Measurements from ENCODE around the gene HMCN2.

Gene HMCN2

GRCh38 chr9:130271473-130271872 is 5.9 kb downstream of the HMCN2 start:
- no peaks in the 10 kb centered on the region for H3F3A ChIP-seq (ENCODE audit: low read depth)
- H3K9me3 ChIP-seq (ENCODE audit: insufficient read depth, low read depth, low read length), result no peaks in the 10 kb centered on the region
- H3K9ac ChIP-seq (ENCODE audit: low read depth, low read length, poor library complexity, severe bottlenecking), result no peak overlapping the region
- no peak overlapping the region for H2AFZ ChIP-seq (ENCODE audit: low read length)
- no peaks in the 10 kb centered on the region for H3K9me2 ChIP-seq (replicated peaks; ENCODE audit: low read depth, low read length)
- no peaks in the 10 kb centered on the region for H3K79me2 ChIP-seq (ENCODE audit: insufficient read depth, low read length)
- no peaks in the 10 kb centered on the region for H3K27me3 ChIP-seq (ENCODE audit: insufficient read depth, low read length, poor library complexity, severe bottlenecking)
- H3K4me3 ChIP-seq (ENCODE audit: low read length, poor library complexity, severe bottlenecking), result no peak overlapping the region
- TF ChIP-seq EZH2phosphoT487 (IDR thresholded peaks at IDR 0.05; ENCODE audit: borderline replicate concordance), result no peak
- no peak for TF ChIP-seq CTCF (conservative IDR thresholded peaks at IDR 0.05; ENCODE audit: low read length)
- no peaks in the 10 kb centered on the region for H3K36me3 ChIP-seq (ENCODE audit: insufficient read depth, low read length)
- no peaks in the 10 kb centered on the region for H4K20me1 ChIP-seq (ENCODE audit: insufficient read depth, low read length, poor library complexity, severe bottlenecking)
- H3K4me1 ChIP-seq (ENCODE audit: insufficient read depth, low read length, poor library complexity, severe bottlenecking), result no peaks in the 10 kb centered on the region
- H3K4me2 ChIP-seq (ENCODE audit: low read depth, low read length, poor library complexity, severe bottlenecking), result no peak overlapping the region

- Histone ChIP-seq H4K20me1 (ENCODE audit: insufficient read depth, low read length, poor library complexity, severe bottlenecking) (no peaks in the 10 kb centered on the region), H3K9me3 (ENCODE audit: insufficient read depth, low read depth, low read length) (no peaks in the 10 kb centered on the region), H3K9me2 (replicated peaks; ENCODE audit: low read depth, low read length) (no peaks in the 10 kb centered on the region), H3K79me2 (ENCODE audit: insufficient read depth, low read length) (no peaks in the 10 kb centered on the region), H3K27me3 (ENCODE audit: insufficient read depth, low read length, poor library complexity, severe bottlenecking) (no peaks in the 10 kb centered on the region), H3K9ac (ENCODE audit: low read depth, low read length, poor library complexity, severe bottlenecking) (no peak overlapping the region), H2AFZ (ENCODE audit: low read length) (no peak overlapping the region), H3K36me3 (ENCODE audit: insufficient read depth, low read length) (no peaks in the 10 kb centered on the region), H3F3A (ENCODE audit: low read depth) (no peaks in the 10 kb centered on the region), H3K4me3 (ENCODE audit: low read length, poor library complexity, severe bottlenecking) (no peak overlapping the region), H3K4me2 (ENCODE audit: low read depth, low read length, poor library complexity, severe bottlenecking) (no peak overlapping the region), H3K4me1 (ENCODE audit: insufficient read depth, low read length, poor library complexity, severe bottlenecking) (no peaks in the 10 kb centered on the region)
- TF ChIP-seq CTCF (conservative IDR thresholded peaks at IDR 0.05; ENCODE audit: low read length) (no peak), EZH2phosphoT487 (IDR thresholded peaks at IDR 0.05; ENCODE audit: borderline replicate concordance) (no peak)
Measured at GRCh38 chr9:130275156-130275555, 9.6 kb downstream of the HMCN2 start.

GRCh38 chr9:130276121-130276520 is 10.6 kb downstream of the HMCN2 start:
- Histone ChIP-seq H3K9ac (ENCODE audit: low read depth, low read length, poor library complexity, severe bottlenecking) (no peak overlapping the region), H4K20me1 (ENCODE audit: insufficient read depth, low read length, poor library complexity, severe bottlenecking) (no peaks in the 10 kb centered on the region), H3K4me2 (ENCODE audit: low read depth, low read length, poor library complexity, severe bottlenecking) (no peak overlapping the region), H3K36me3 (ENCODE audit: insufficient read depth, low read length) (no peaks in the 10 kb centered on the region), H3K4me1 (ENCODE audit: insufficient read depth, low read length, poor library complexity, severe bottlenecking) (no peaks in the 10 kb centered on the region), H3K9me2 (replicated peaks; ENCODE audit: low read depth, low read length) (no peaks in the 10 kb centered on the region), H3K27me3 (ENCODE audit: insufficient read depth, low read length, poor library complexity, severe bottlenecking) (no peaks in the 10 kb centered on the region), H2AFZ (ENCODE audit: low read length) (no peak overlapping the region), H3K9me3 (ENCODE audit: insufficient read depth, low read depth, low read length) (no peaks in the 10 kb centered on the region), H3F3A (ENCODE audit: low read depth) (no peaks in the 10 kb centered on the region), H3K4me3 (ENCODE audit: low read length, poor library complexity, severe bottlenecking) (no peak overlapping the region), H3K79me2 (ENCODE audit: insufficient read depth, low read length) (no peaks in the 10 kb centered on the region)
- TF ChIP-seq EZH2phosphoT487 (IDR thresholded peaks at IDR 0.05; ENCODE audit: borderline replicate concordance), result no peak
- no peak for TF ChIP-seq CTCF (conservative IDR thresholded peaks at IDR 0.05; ENCODE audit: low read length)
